ENCODE measurements around the gene TPST1.

The TPST1 gene

GRCh38 chr7:66163186-66163610 is 41.9 kb upstream of the TPST1 start:
- DNase-seq (no peak), ATAC-seq (ENCODE audit: insufficient read depth, low read depth) (no peak)
- no peak overlapping the region for H3K4me3 ChIP-seq (ENCODE audit: low read depth in 1 of 2, low read length in 2 of 2)
- no peaks in the 10 kb centered on the region for H4K20me1 ChIP-seq (ENCODE audit: insufficient read depth, low read length)
- no peak overlapping the region for H2AFZ ChIP-seq (ENCODE audit: low read depth, low read length)
- no peak overlapping the region for H3K4me2 ChIP-seq (ENCODE audit: insufficient read depth, low read length)
- no peaks in the 10 kb centered on the region for H3K4me1 ChIP-seq (ENCODE audit: insufficient read depth, low read length)
- H3K27me3 ChIP-seq (ENCODE audit: insufficient read depth, low read length, poor library complexity): no peaks in the 10 kb centered on the region
- no peak overlapping the region for H3K9ac ChIP-seq (ENCODE audit: low read depth, low read length)
- no peak overlapping the region for H3K27ac ChIP-seq (ENCODE audit: low read length)
- H3K36me3 ChIP-seq (ENCODE audit: insufficient read depth, low read length): peaks cover 5% of the 10 kb centered on the region
- H3K9me3 ChIP-seq (ENCODE audit: insufficient read depth, low read length, severe bottlenecking): no peaks in the 10 kb centered on the region
- no peaks in the 10 kb centered on the region for H3K79me2 ChIP-seq (ENCODE audit: insufficient read depth, low read length)
- TF ChIP-seq EZH2 (IDR thresholded peaks at IDR 0.05; ENCODE audit: borderline replicate concordance, low read depth, low read length, severe bottlenecking) (no peak), CTCF (IDR thresholded peaks at IDR 0.05; ENCODE audit: borderline replicate concordance, extremely low read depth, low read length, poor library complexity, severe bottlenecking) (no peak)

GRCh38 chr7:66164356-66164755 is 40.8 kb upstream of the TPST1 start:
- no peak for DNase-seq
- Histone ChIP-seq H3K9ac (ENCODE audit: low read depth, low read length) (no peak overlapping the region), H3K27ac (ENCODE audit: low read length) (no peak overlapping the region), H3K36me3 (ENCODE audit: insufficient read depth, low read length) (no peaks in the 10 kb centered on the region), H3K27me3 (ENCODE audit: insufficient read depth, low read length, poor library complexity) (no peaks in the 10 kb centered on the region), H3K4me1 (ENCODE audit: insufficient read depth, low read length) (no peaks in the 10 kb centered on the region), H3K79me2 (ENCODE audit: insufficient read depth, low read length) (no peaks in the 10 kb centered on the region), H4K20me1 (ENCODE audit: insufficient read depth, low read length) (no peaks in the 10 kb centered on the region), H2AFZ (ENCODE audit: low read depth, low read length) (no peak overlapping the region), H3K4me2 (ENCODE audit: insufficient read depth, low read length) (no peak overlapping the region), H3K9me3 (ENCODE audit: insufficient read depth, low read length, severe bottlenecking) (no peaks in the 10 kb centered on the region), H3K4me3 (ENCODE audit: low read depth in 1 of 2, low read length in 2 of 2) (no peak overlapping the region)
- no peak for ATAC-seq (ENCODE audit: insufficient read depth, low read depth)
- TF ChIP-seq CTCF (IDR thresholded peaks at IDR 0.05; ENCODE audit: borderline replicate concordance, extremely low read depth, low read length, poor library complexity, severe bottlenecking): no peak
- no peak for TF ChIP-seq EZH2 (IDR thresholded peaks at IDR 0.05; ENCODE audit: borderline replicate concordance, low read depth, low read length, severe bottlenecking)

GRCh38 chr7:66167773-66168387 is 37.3 kb upstream of the TPST1 start:
- TF ChIP-seq CTCF (IDR thresholded peaks at IDR 0.05; ENCODE audit: borderline replicate concordance, extremely low read depth, low read length, poor library complexity, severe bottlenecking) (no peak), EZH2 (IDR thresholded peaks at IDR 0.05; ENCODE audit: borderline replicate concordance, low read depth, low read length, severe bottlenecking) (no peak)
- Histone ChIP-seq H2AFZ (ENCODE audit: low read depth, low read length) (no peak overlapping the region), H3K4me2 (ENCODE audit: insufficient read depth, low read length) (no peak overlapping the region), H3K9ac (ENCODE audit: low read depth, low read length) (no peak overlapping the region), H3K79me2 (ENCODE audit: insufficient read depth, low read length) (no peaks in the 10 kb centered on the region), H3K27me3 (ENCODE audit: insufficient read depth, low read length, poor library complexity) (no peaks in the 10 kb centered on the region), H3K9me3 (ENCODE audit: insufficient read depth, low read length, severe bottlenecking) (no peaks in the 10 kb centered on the region), H3K36me3 (ENCODE audit: insufficient read depth, low read length) (no peaks in the 10 kb centered on the region), H3K27ac (ENCODE audit: low read length) (no peak overlapping the region), H4K20me1 (ENCODE audit: insufficient read depth, low read length) (no peaks in the 10 kb centered on the region), H3K4me3 (ENCODE audit: low read depth in 1 of 2, low read length in 2 of 2) (no peak overlapping the region), H3K4me1 (ENCODE audit: insufficient read depth, low read length) (no peaks in the 10 kb centered on the region)
- ATAC-seq (ENCODE audit: insufficient read depth, low read depth): no peak
- DNase-seq: no peak
